Transverse colon (tissue), 4 donors: Measurements from ENCODE around the gene GRAP. TPM values are rescaled to one million over a fixed set of nuclear protein-coding genes. Genes with fewer than 3 reads are reported as not detected.

Experiments
- DNase-seq: peaks from one replicate; pipeline ENCODE4 v3.0.0-alpha.2; 2019
- H3K27ac ChIP-seq, 4 donors: fragments of 200-600 bp; sonication (generic); 2 replicates each; pipeline ENCODE4 v1.5.1; 2016 to 2018; ENCODE audit warnings: inconsistent platforms in 4 of 4
- H3K27me3 ChIP-seq: fragments of 200-600 bp; sonication (generic); 2 replicates; pipeline ENCODE4 v1.5.1; 2017; ENCODE audit warnings: inconsistent platforms
- H3K36me3 ChIP-seq, 4 donors: fragments of 200-600 bp; sonication (generic); 2 replicates each; pipeline ENCODE4 v1.5.1; 2017 to 2019; ENCODE audit warnings: inconsistent platforms in 4 of 4
- H3K4me1 ChIP-seq, 4 donors: fragments of 200-600 bp; sonication (generic); 2 replicates each; pipeline ENCODE4 v1.5.1; 2017 to 2020; ENCODE audit warnings: inconsistent platforms in 4 of 4
- H3K4me3 ChIP-seq, 4 donors: fragments of 200-600 bp; sonication (generic); 1 replicate in 1 of 4; 2 replicates in 3 of 4; pipeline versions ENCODE4 v1.5.1 to v1.6.1; 2017 to 2019; ENCODE audit warnings: inconsistent platforms in 4 of 4
- H3K9me3 ChIP-seq, 2 donors: fragments of 200-600 bp; sonication (generic); 2 replicates each; pipeline ENCODE4 v1.5.1; 2017 to 2019; ENCODE audit warnings: inconsistent platforms in 2 of 2
- EP300 ChIP-seq: sonication (generic); formaldehyde crosslinking; IDR thresholded peaks from one replicate; pipeline ENCODE4 v1.6.1; 2017; ENCODE audit warnings: antibody characterized with exemption, low read depth
- POLR2A ChIP-seq: fragments of 450-650 bp; IDR thresholded peaks from one replicate; pipeline ENCODE4 v1.6.1; 2016; ENCODE audit warnings: antibody characterized with exemption, mild to moderate bottlenecking, moderate library complexity
- POLR2AphosphoS5 ChIP-seq, 3 donors: sonication (generic); formaldehyde crosslinking; IDR thresholded peaks; one replicate each; pipeline ENCODE4 v1.6.1; 2016; ENCODE audit warnings: antibody characterized with exemption in 3 of 3
- WGBS, 2 donors: methylation state at CpG; one replicate each; pipeline ENCODE4 v1.1.5; 2018; ENCODE audit warnings: low coverage in 1 of 2; 5-methylcytosine and 5-hydroxymethylcytosine counted together
- in situ Hi-C, 4 donors: fragments of 200-750 bp; cut with MboI; loops; one replicate each; pipeline versions ENCODE4 v1.15.0 to v1.15.1; 2017; ENCODE audit warnings: low sequenced_read_pairs in 3 of 4, low pct_ligation_motif_present in 1 of 4, low pct_unique_long_range_greater_than_20kb in 1 of 4
- intact Hi-C: fragments of 100-400 bp; cut with DNase I; formaldehyde crosslinking; loops from one replicate; pipeline ENCODE4 v1.15.1; 2023; ENCODE audit warnings: low total_unique reads
- total RNA-seq, 4 donors: library from RNA; depleted of rRNA; stranded (reverse); fragments of >200 nt; gene quantifications; one replicate each; pipeline ENCODE4 v1.1.0, GENCODE V29; 2016
- TF ChIP-seq, protein P1 (sequence below), 5 experiments: fragments of 200-600 bp in 3 of 5; fragments of 450-650 bp in 2 of 5; sonication (generic) in 3 of 5; IDR thresholded peaks; 1 replicate in 2 of 5; 2 replicates in 3 of 5; pipeline ENCODE4 v1.5.1; 2016 to 2017; ENCODE audit warnings: antibody characterized with exemption in 5 of 5, inconsistent platforms in 3 of 5, mild to moderate bottlenecking in 2 of 5, moderate library complexity in 1 of 5

Gene GRAP
- total RNA-seq, 4 donors from 2014 or later: 1.6 to 20.2 (median 5.5) TPM

DNA sequence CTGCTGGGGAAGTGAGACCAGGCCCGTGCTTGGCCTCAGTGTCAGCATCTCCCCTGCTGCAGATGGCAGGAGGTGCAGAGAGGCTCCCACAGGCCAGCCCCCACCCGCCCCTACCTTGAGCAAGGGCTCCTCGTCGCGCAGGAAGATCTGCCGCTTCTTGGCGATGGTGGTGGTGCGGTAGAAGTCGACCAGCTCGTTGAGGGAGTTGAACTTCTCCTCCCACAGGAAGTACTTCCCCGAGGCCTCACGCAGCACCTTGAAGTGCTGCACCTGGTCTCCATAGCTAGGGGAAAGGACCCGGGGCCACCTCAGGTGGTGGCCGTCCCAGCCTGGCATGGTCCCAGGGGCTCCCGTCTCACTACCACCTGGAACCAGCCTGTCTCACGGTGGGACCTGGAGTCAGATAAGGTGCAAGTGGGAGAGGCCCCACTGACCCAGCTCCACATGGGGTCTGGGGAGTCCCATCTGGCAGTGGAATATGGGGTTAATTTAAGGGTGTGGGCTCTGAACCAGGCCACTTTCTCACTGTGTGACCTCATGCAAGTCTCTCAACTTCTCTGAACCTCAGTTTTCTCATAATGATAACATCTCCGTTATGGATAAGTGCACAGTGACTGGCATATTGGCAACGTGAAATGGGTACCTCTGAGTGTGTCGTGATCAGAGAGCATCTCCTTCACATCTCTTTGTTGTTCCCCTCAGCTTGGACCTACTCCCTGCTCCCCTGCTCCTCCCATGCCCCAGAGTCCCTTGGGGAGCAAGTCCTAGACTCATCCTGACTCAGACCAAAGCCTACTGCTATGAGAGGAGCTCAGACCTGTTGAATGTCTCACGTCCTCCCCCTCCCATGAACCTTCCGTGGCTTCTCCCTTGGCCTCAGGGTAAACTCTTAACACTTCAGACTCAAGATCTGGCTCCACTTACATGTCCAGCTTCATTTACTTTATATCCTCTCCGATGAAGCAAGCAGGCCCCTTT lies 22.4 kb downstream of the GRAP start:
- Histone ChIP-seq H3K9me3 (no peaks in the 10 kb centered on the region), H3K27ac (no peak overlapping the region), H3K27me3 (no peaks in the 10 kb centered on the region), H3K4me1 (no peaks in the 10 kb centered on the region), H3K36me3 (no peaks in the 10 kb centered on the region), H3K4me3 (no peak overlapping the region)
- in situ Hi-C loops: no loop called here
- TF ChIP-seq EP300 (no peak), POLR2AphosphoS5 (IDR thresholded peaks at IDR 0.05) (no peak), POLR2A (no peak)
- TF ChIP-seq, protein P1, sequence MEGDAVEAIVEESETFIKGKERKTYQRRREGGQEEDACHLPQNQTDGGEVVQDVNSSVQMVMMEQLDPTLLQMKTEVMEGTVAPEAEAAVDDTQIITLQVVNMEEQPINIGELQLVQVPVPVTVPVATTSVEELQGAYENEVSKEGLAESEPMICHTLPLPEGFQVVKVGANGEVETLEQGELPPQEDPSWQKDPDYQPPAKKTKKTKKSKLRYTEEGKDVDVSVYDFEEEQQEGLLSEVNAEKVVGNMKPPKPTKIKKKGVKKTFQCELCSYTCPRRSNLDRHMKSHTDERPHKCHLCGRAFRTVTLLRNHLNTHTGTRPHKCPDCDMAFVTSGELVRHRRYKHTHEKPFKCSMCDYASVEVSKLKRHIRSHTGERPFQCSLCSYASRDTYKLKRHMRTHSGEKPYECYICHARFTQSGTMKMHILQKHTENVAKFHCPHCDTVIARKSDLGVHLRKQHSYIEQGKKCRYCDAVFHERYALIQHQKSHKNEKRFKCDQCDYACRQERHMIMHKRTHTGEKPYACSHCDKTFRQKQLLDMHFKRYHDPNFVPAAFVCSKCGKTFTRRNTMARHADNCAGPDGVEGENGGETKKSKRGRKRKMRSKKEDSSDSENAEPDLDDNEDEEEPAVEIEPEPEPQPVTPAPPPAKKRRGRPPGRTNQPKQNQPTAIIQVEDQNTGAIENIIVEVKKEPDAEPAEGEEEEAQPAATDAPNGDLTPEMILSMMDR (IDR thresholded peaks at IDR 0.05): no peak
- no peak for DNase-seq
- intact Hi-C loops: no loop called here
- 82% methylated on average over 22 of the region's 22 CpGs; no CpG with 5 or more reads in 1 of the 2 donors for WGBS, 2 donors

DNA sequence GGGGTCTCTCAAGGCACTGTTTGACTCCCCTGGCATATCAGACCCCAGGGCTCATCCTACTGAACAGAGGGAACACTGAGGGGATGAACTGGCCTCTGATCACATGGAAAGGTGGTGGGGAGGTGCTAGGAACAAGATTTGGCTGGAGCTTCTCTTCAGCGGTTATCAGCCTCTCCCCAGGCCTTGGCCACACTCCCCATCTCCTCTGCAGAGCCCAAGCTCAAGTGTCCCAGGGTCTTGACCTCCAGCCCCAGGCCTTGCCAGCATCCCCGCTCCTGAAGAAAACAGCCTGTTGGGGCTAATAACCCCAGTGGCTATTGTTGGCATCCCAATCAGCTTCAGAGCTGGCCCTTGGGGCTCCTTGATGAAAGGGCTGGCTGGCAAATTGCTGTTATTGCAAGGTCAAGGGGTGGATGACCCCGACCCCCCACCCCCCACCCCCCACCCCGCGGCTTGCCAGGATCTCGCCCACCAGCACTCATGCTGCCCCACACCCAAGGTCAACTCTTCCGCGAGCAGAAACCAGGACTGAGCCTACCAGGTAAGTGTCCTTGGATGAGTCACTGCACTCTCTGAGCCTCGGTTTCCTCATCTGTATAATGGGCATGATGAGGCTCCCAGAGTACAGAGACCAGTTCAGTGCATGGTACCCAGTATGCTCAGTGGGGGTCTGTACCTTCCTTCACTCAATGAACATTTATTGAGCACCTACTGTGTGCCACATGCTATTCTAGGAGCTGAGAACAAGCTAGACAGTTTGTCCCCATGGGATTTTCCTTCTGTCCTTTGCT lies 23.4 kb downstream of the GRAP start:
- H3K4me1 ChIP-seq: no peaks in the 10 kb centered on the region
- no peak overlapping the region for H3K4me3 ChIP-seq
- no peaks in the 10 kb centered on the region for H3K36me3 ChIP-seq
- TF ChIP-seq POLR2A (no peak), POLR2AphosphoS5 (IDR thresholded peaks at IDR 0.05) (no peak), EP300 (no peak)
- TF ChIP-seq, protein P1 (IDR thresholded peaks at IDR 0.05): no peak
- intact Hi-C loops (no loop called here), in situ Hi-C loops (no loop called here)
- WGBS, 2 donors: 87% methylated on average over 7 of the region's 9 CpGs; no CpG with 5 or more reads in 1 of the 2 donors
- H3K27ac ChIP-seq: no peak overlapping the region
- no peak for DNase-seq
- no peaks in the 10 kb centered on the region for H3K9me3 ChIP-seq
- H3K27me3 ChIP-seq: no peaks in the 10 kb centered on the region

DNA sequence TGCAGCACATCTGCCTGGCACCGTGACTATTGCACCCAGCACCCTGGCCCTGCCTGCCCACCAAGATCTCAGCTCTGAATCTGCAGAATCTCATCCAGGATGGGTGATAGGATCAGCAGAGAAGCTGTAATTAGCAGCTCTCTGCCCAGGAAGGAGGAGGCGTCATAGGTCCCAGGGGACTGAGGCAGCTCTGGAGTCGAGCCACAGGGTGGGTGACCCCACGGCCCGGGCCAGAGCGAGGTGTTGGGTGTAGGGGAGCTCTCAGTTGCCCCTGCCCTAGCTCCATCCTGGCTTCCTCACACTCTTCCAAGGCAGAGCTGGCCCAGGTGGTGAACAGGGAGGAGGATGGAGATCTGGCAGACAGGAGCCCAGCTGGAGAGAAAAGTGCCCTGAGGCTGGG lies 24.0 kb downstream of the GRAP start:
- no peak for DNase-seq
- intact Hi-C loops: no loop called here
- no peaks in the 10 kb centered on the region for H3K36me3 ChIP-seq
- TF ChIP-seq, protein P1 (IDR thresholded peaks at IDR 0.05): no peak
- TF ChIP-seq POLR2A (no peak), POLR2AphosphoS5 (IDR thresholded peaks at IDR 0.05) (no peak), EP300 (no peak)
- in situ Hi-C loops: no loop called here
- no peaks in the 10 kb centered on the region for H3K9me3 ChIP-seq
- WGBS, 2 donors: 90% methylated on average over 6 of the region's 6 CpGs; no CpG with 5 or more reads in 1 of the 2 donors
- peaks cover 0 to 4% (median 3%) of the 10 kb centered on the region in 4 donors for H3K4me1 ChIP-seq
- H3K27me3 ChIP-seq: no peaks in the 10 kb centered on the region
- H3K27ac ChIP-seq: no peak overlapping the region
- H3K4me3 ChIP-seq: no peak overlapping the region

- in situ Hi-C loops (no loop called here), intact Hi-C loops (no loop called here)
- Histone ChIP-seq H3K4me3 (no peak overlapping the region), H3K36me3 (no peaks in the 10 kb centered on the region), H3K9me3 (no peaks in the 10 kb centered on the region), H3K4me1 (peaks cover 0 to 7% (median 6%) of the 10 kb centered on the region in 4 donors), H3K27ac (no peak overlapping the region), H3K27me3 (no peaks in the 10 kb centered on the region)
- TF ChIP-seq, protein P1 (IDR thresholded peaks at IDR 0.05): no peak
- TF ChIP-seq POLR2A (no peak), EP300 (no peak), POLR2AphosphoS5 (IDR thresholded peaks at IDR 0.05) (no peak)
- WGBS, 2 donors: 97% methylated on average over 5 of the region's 5 CpGs; no CpG with 5 or more reads in 1 of the 2 donors
- DNase-seq: no peak
These were observed 24.6 kb downstream of the GRAP start for GRCh38 chr17:19022128-19022527.
